ENCODE measurements around the gene RIC8A. TPM values are rescaled to one million over a fixed set of nuclear protein-coding genes. Genes with fewer than 3 reads are reported as not detected.
A peak's percentile ranks its signal among the peaks of the same experiment; 100 is the strongest.

RIC8A gene
- total RNA-seq, 2 experiments from 2014 or later: 98.7 to 103 TPM

- DNase-seq: peak; percentile 14
- H3K4me3 Mint-ChIP-seq: no peak overlapping the region
- POLR2A ChIA-PET: no interaction called here
- H3K27ac Mint-ChIP-seq: no peak overlapping the region
- H3K4me1 Mint-ChIP-seq: peaks cover 32% of the 10 kb centered on the region
- no peaks in the 10 kb centered on the region for H3K27me3 Mint-ChIP-seq
- H3K36me3 Mint-ChIP-seq (ENCODE audit: low read depth): peaks cover 9% of the 10 kb centered on the region
- CTCF ChIA-PET: no interaction called here
- no peaks in the 10 kb centered on the region for H3K9me3 Mint-ChIP-seq
Measured at GRCh38 chr11:199004-199581, 8.4 kb upstream of the RIC8A start.

GRCh38 chr11:199782-200181, 7.7 kb upstream of the RIC8A start:
- Mint-ChIP-seq H3K27ac (no peak overlapping the region), H3K27me3 (no peaks in the 10 kb centered on the region), H3K36me3 (ENCODE audit: low read depth) (peaks cover 10% of the 10 kb centered on the region), H3K9me3 (no peaks in the 10 kb centered on the region), H3K4me3 (no peak overlapping the region), H3K4me1 (peaks cover 35% of the 10 kb centered on the region)
- DNase-seq: peak; percentile 16
- CTCF ChIA-PET: no interaction called here
- POLR2A ChIA-PET: no interaction called here

- Mint-ChIP-seq H3K36me3 (ENCODE audit: low read depth) (peaks cover 10% of the 10 kb centered on the region), H3K27me3 (no peaks in the 10 kb centered on the region), H3K4me3 (no peak overlapping the region), H3K27ac (peak overlapping the region; percentile 2), H3K4me1 (peaks cover 39% of the 10 kb centered on the region), H3K9me3 (no peaks in the 10 kb centered on the region)
- ChIA-PET CTCF (no interaction called here), POLR2A (no interaction called here)
- peak; percentile 14 for DNase-seq
Measured at GRCh38 chr11:200224-201003, 7.1 kb upstream of the RIC8A start.

GRCh38 chr11:201966-202365, 5.5 kb upstream of the RIC8A start:
- ChIA-PET POLR2A (no interaction called here), CTCF (no interaction called here)
- Mint-ChIP-seq H3K36me3 (ENCODE audit: low read depth) (peaks cover 17% of the 10 kb centered on the region), H3K27ac (peak overlapping the region; percentile 78), H3K9me3 (no peaks in the 10 kb centered on the region), H3K27me3 (no peaks in the 10 kb centered on the region), H3K4me1 (peaks cover 46% of the 10 kb centered on the region), H3K4me3 (peak overlapping the region; percentile 15)
- peak; percentile 7 for DNase-seq

- Mint-ChIP-seq H3K27me3 (no peaks in the 10 kb centered on the region), H3K9me3 (no peaks in the 10 kb centered on the region), H3K36me3 (ENCODE audit: low read depth) (peaks cover 21% of the 10 kb centered on the region), H3K4me1 (peaks cover 46% of the 10 kb centered on the region), H3K4me3 (peak overlapping the region; percentile 15), H3K27ac (peak overlapping the region; percentile 78)
- CTCF ChIA-PET: no interaction called here
- DNase-seq: peak; percentile 15
- POLR2A ChIA-PET: no interaction called here
Measured at GRCh38 chr11:202490-202889, 5.0 kb upstream of the RIC8A start.

- Mint-ChIP-seq H3K36me3 (ENCODE audit: low read depth) (peaks cover 29% of the 10 kb centered on the region), H3K4me1 (peaks cover 46% of the 10 kb centered on the region)
- DNase-seq: peak; percentile 11
Measured at GRCh38 chr11:203056-203944, 4.2 kb upstream of the RIC8A start.

GRCh38 chr11:203945-204586, 3.4 kb upstream of the RIC8A start:
- peak; percentile 13 for DNase-seq
- ChIA-PET POLR2A (interaction anchor here (1.6 kb wide), 1 partner anchor 33 kb away, joined by 5 read pairs; the partner anchor contains the start of genes PSMD13 and SIRT3), CTCF (no interaction called here)
- no peaks in the 10 kb centered on the region for H3K9me3 Mint-ChIP-seq
- H3K27ac Mint-ChIP-seq: peak overlapping the region; percentile 33
- H3K27me3 Mint-ChIP-seq: no peaks in the 10 kb centered on the region
- H3K4me3 Mint-ChIP-seq: no peak overlapping the region
- H3K4me1 Mint-ChIP-seq: peaks cover 47% of the 10 kb centered on the region
- peaks cover 32% of the 10 kb centered on the region for H3K36me3 Mint-ChIP-seq (ENCODE audit: low read depth)

More at GRCh38 chr11:203056-203944, 4.2 kb upstream of the RIC8A start:
- ChIA-PET CTCF (no interaction called here), POLR2A (no interaction called here)
- Mint-ChIP-seq H3K9me3 (no peaks in the 10 kb centered on the region), H3K4me3 (no peak overlapping the region), H3K27ac (no peak overlapping the region), H3K27me3 (no peaks in the 10 kb centered on the region)

GRCh38 chr11:204587-205109, 2.9 kb upstream of the RIC8A start:
- H3K27ac Mint-ChIP-seq: no peak overlapping the region
- POLR2A ChIA-PET: interaction anchor here (1.6 kb wide), 1 partner anchor 32 kb away, joined by 5 read pairs; the partner anchor contains the start of genes PSMD13 and SIRT3
- no peaks in the 10 kb centered on the region for H3K9me3 Mint-ChIP-seq
- H3K36me3 Mint-ChIP-seq (ENCODE audit: low read depth): peaks cover 37% of the 10 kb centered on the region
- no peak overlapping the region for H3K4me3 Mint-ChIP-seq
- peaks cover 51% of the 10 kb centered on the region for H3K4me1 Mint-ChIP-seq
- CTCF ChIA-PET: no interaction called here
- peak; percentile 15 for DNase-seq
- H3K27me3 Mint-ChIP-seq: no peaks in the 10 kb centered on the region

- peak overlapping the region; percentile 96 for H3K4me3 Mint-ChIP-seq
- H3K27me3 Mint-ChIP-seq: no peaks in the 10 kb centered on the region
- ChIA-PET POLR2A (interaction anchor here (0.6 to 4.4 kb wide), 4 partner anchors 32 to 111 kb away, joined by 3 to 27 read pairs (median 8); partner anchors contain the start of genes PSMD13 and SIRT3), CTCF (no interaction called here)
- H3K4me1 Mint-ChIP-seq: peaks cover 59% of the 10 kb centered on the region
- peak overlapping the region; percentile 95 for H3K27ac Mint-ChIP-seq
- H3K9me3 Mint-ChIP-seq: no peaks in the 10 kb centered on the region
- peak; percentile 14 for DNase-seq
- H3K36me3 Mint-ChIP-seq (ENCODE audit: low read depth): peaks cover 44% of the 10 kb centered on the region
Measured at GRCh38 chr11:205221-206001, 2.1 kb upstream of the RIC8A start.

GRCh38 chr11:206002-206384, 1.5 kb upstream of the RIC8A start:
- CTCF ChIA-PET: interaction anchor here (1.5 to 2.5 kb wide), 3 partner anchors 111 to 313 kb away, joined by 4 to 7 read pairs (median 6); no protein-coding TSS in a partner anchor
- POLR2A ChIA-PET: interaction anchor here (0.6 to 4.4 kb wide), 14 partner anchors 9 to 370 kb away, joined by 3 to 51 read pairs (median 13); partner anchors contain the start of genes PHRF1, PSMD13, PTDSS2 and RNH1
- H3K4me1 Mint-ChIP-seq: peaks cover 62% of the 10 kb centered on the region
- peaks cover 48% of the 10 kb centered on the region for H3K36me3 Mint-ChIP-seq (ENCODE audit: low read depth)
- DNase-seq: peak; percentile 15
- H3K9me3 Mint-ChIP-seq: no peaks in the 10 kb centered on the region
- H3K4me3 Mint-ChIP-seq: peak overlapping the region; percentile 96
- no peaks in the 10 kb centered on the region for H3K27me3 Mint-ChIP-seq
- peak overlapping the region; percentile 95 for H3K27ac Mint-ChIP-seq

- DNase-seq: peak; percentile 36
- Mint-ChIP-seq H3K36me3 (ENCODE audit: low read depth) (peaks cover 55% of the 10 kb centered on the region), H3K4me1 (peaks cover 62% of the 10 kb centered on the region), H3K4me3 (peak overlapping the region; percentile 96), H3K27me3 (no peaks in the 10 kb centered on the region), H3K9me3 (no peaks in the 10 kb centered on the region), H3K27ac (peak overlapping the region; percentile 100)
- ChIA-PET POLR2A (interaction anchor here (0.6 to 4.4 kb wide), 28 partner anchors 9 to 487 kb away, joined by 3 to 51 read pairs (median 5); partner anchors contain the start of genes HRAS, IFITM2, IFITM5 and PHRF1), CTCF (interaction anchor here (0.8 to 2.5 kb wide), 13 partner anchors 10 to 312 kb away, joined by 3 to 9 read pairs (median 5); partner anchors contain the start of genes PSMD13, PTDSS2 and RNH1)
Measured at GRCh38 chr11:206526-207207, 841 bp upstream of the RIC8A start.
